Vagina (tissue), 2 donors: Measurements from ENCODE around the gene TTC39C. TPM values are rescaled to one million over a fixed set of nuclear protein-coding genes. Genes with fewer than 3 reads are reported as not detected.

Source experiments
- DNase-seq, 2 donors: peaks; one replicate each; pipeline ENCODE4 v3.0.0-alpha.2; 2017; ENCODE audit errors: extremely low spot score in 2 of 2
- H3K27ac ChIP-seq: fragments of 200-600 bp; sonication (generic); one replicate; pipeline ENCODE4 v1.5.1; 2019
- H3K27me3 ChIP-seq: fragments of 200-600 bp; sonication (generic); one replicate; pipeline ENCODE4 v1.5.1; 2019
- H3K36me3 ChIP-seq, 2 donors: fragments of 200-600 bp; sonication (generic); one replicate each; pipeline ENCODE4 v1.5.1; 2017 to 2019
- H3K4me1 ChIP-seq: fragments of 200-600 bp; sonication (generic); one replicate; pipeline ENCODE4 v1.5.1; 2019
- H3K4me3 ChIP-seq, 2 donors: fragments of 200-600 bp; sonication (generic); 1 replicate in 1 of 2; 2 replicates in 1 of 2; pipeline ENCODE4 v1.5.1; 2016 to 2019
- H3K9me3 ChIP-seq: fragments of 200-600 bp; sonication (generic); one replicate; pipeline ENCODE4 v1.5.1; 2019
- POLR2A ChIP-seq, 2 donors: fragments of 450-650 bp; IDR thresholded peaks; one replicate each; pipeline ENCODE4 v1.6.1; 2017; ENCODE audit warnings: antibody characterized with exemption in 2 of 2, mild to moderate bottlenecking in 2 of 2, moderate library complexity in 2 of 2
- POLR2AphosphoS5 ChIP-seq, 2 donors: sonication (generic); formaldehyde crosslinking; IDR thresholded peaks; one replicate each; pipeline ENCODE4 v1.9.0; 2017; ENCODE audit warnings: antibody characterized with exemption in 2 of 2, mild to moderate bottlenecking in 2 of 2, low read depth in 1 of 2; ENCODE audit not compliant: insufficient read depth in 1 of 2
- intact Hi-C: fragments of 100-400 bp; cut with DNase I; formaldehyde crosslinking; loops from one replicate; pipeline ENCODE4 v1.15.1; 2023
- small RNA-seq: library from RNA; depleted of rRNA; stranded (forward); fragments of <200 nt; gene quantifications from one replicate; pipeline ENCODE3, GENCODE V24; 2016
- total RNA-seq: library from RNA; depleted of rRNA; stranded (reverse); fragments of >200 nt; gene quantifications from one replicate; pipeline ENCODE4 v1.2.3, GENCODE V29; 2016
- TF ChIP-seq, protein P1 (sequence below), 3 experiments: fragments of 450-650 bp in 2 of 3; fragments of 200-600 bp in 1 of 3; sonication (generic) in 1 of 3; IDR thresholded peaks; one replicate each; pipeline ENCODE4 v1.5.1; 2017 to 2019; ENCODE audit warnings: antibody characterized with exemption in 3 of 3, mild to moderate bottlenecking in 2 of 3, moderate library complexity in 2 of 3

The TTC39C gene
- total RNA-seq, 1 donor from 2014 or later, result 42.5 TPM

DNA sequence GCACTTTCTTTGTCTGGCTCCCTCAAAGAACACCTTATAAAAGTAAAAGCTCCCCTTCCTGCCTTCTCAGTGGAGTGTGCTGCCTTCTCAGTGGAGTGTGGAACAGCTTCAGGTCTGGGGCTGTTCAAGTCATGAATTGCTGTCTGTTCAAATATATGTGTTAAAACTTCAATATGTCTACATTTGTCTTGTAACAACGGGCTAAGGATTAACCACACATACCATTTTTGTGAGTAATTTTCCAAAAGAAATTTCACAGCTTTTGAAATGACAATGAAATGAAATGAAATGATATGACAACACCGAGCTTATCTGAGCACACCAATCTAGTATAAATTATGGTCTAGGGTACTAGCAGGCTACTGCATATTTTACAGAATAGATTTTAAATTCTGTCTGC is 167.3 kb downstream of the TTC39C start:
- H3K27me3 ChIP-seq, result no peaks in the 10 kb centered on the region

More for the DNA sequence above, 167.3 kb downstream of the TTC39C start:
- no peak for DNase-seq
- H3K36me3 ChIP-seq, result peaks cover 0 to 22% of the 10 kb centered on the region in 2 donors
- H3K9me3 ChIP-seq, result no peaks in the 10 kb centered on the region
- no peak overlapping the region for H3K27ac ChIP-seq
- no peak overlapping the region for H3K4me3 ChIP-seq
- no peak for TF ChIP-seq POLR2AphosphoS5 (IDR thresholded peaks at IDR 0.05; ENCODE audit: insufficient read depth in 1 of 2, low read depth in 1 of 2)
- TF ChIP-seq, protein P1, sequence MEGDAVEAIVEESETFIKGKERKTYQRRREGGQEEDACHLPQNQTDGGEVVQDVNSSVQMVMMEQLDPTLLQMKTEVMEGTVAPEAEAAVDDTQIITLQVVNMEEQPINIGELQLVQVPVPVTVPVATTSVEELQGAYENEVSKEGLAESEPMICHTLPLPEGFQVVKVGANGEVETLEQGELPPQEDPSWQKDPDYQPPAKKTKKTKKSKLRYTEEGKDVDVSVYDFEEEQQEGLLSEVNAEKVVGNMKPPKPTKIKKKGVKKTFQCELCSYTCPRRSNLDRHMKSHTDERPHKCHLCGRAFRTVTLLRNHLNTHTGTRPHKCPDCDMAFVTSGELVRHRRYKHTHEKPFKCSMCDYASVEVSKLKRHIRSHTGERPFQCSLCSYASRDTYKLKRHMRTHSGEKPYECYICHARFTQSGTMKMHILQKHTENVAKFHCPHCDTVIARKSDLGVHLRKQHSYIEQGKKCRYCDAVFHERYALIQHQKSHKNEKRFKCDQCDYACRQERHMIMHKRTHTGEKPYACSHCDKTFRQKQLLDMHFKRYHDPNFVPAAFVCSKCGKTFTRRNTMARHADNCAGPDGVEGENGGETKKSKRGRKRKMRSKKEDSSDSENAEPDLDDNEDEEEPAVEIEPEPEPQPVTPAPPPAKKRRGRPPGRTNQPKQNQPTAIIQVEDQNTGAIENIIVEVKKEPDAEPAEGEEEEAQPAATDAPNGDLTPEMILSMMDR (IDR thresholded peaks at IDR 0.05), result no peak
- TF ChIP-seq POLR2A (IDR thresholded peaks at IDR 0.05), result no peak
- intact Hi-C loops, result no loop called here
- H3K4me1 ChIP-seq, result no peaks in the 10 kb centered on the region

Small RNAs within 50 kb of the gene (small RNA-seq; reads per million reads assigned to genes)
- not detected for gene RF00017
- gene RNA5SP452, result 0.26 reads per million
- gene RNU5A-6P, result not detected

Other genes starting within 250 kb of the TTC39C start
- 0.74 TPM for gene CABYR, start 124.3 kb downstream of the TTC39C start, total RNA-seq